ENCODE results near the gene DENR.

The DENR gene

GRCh38 chr12:122820138-122820537, 67.5 kb downstream of the DENR start:
- no peak for DNase-seq (ENCODE audit: low spot score)

All from HuH-7.5 (cell line).